DMS114 treated with DMSO at 0.1 percent for 48 hours (cell line): Measurements from ENCODE around the gene CD160.
"Not testable (repeated sequence)": the region's sequence is repeated elsewhere in the genome, so short reads cannot be mapped to it uniquely, and the experiment has no call there.

Experiments
- DNase-seq: peaks from one replicate; lab custom pipeline; 2025; ENCODE audit not compliant: unreplicated experiment; lab: John Stamatoyannopoulos, UW

Gene CD160

GRCh38 chr1:145758116-145758515, 38.8 kb downstream of the CD160 start:
- DNase-seq, result no peak

GRCh38 chr1:145758575-145758974, 39.3 kb downstream of the CD160 start:
- no peak for DNase-seq

- DNase-seq, result no peak
Measured at GRCh38 chr1:145759721-145760120, 40.4 kb downstream of the CD160 start.

GRCh38 chr1:145760395-145760949, 41.2 kb downstream of the CD160 start:
- DNase-seq, result not testable (repeated sequence)

GRCh38 chr1:145761498-145761897, 42.2 kb downstream of the CD160 start:
- DNase-seq, result not testable (repeated sequence)

GRCh38 chr1:145762001-145762400, 42.7 kb downstream of the CD160 start:
- DNase-seq, result not testable (repeated sequence)

- not testable (repeated sequence) for DNase-seq
Measured at GRCh38 chr1:145764231-145764940, 45.1 kb downstream of the CD160 start.

GRCh38 chr1:145765127-145765526, 45.8 kb downstream of the CD160 start:
- not testable (repeated sequence) for DNase-seq

GRCh38 chr1:145765585-145766360, 46.5 kb downstream of the CD160 start:
- not testable (repeated sequence) for DNase-seq

GRCh38 chr1:145766926-145767325, 47.6 kb downstream of the CD160 start:
- not testable (repeated sequence) for DNase-seq

- DNase-seq, result not testable (repeated sequence)
Measured at GRCh38 chr1:145768004-145768403, 48.7 kb downstream of the CD160 start.

- no peak for DNase-seq
Measured at GRCh38 chr1:145771056-145771455, 51.8 kb downstream of the CD160 start.

GRCh38 chr1:145773423-145773822, 54.1 kb downstream of the CD160 start:
- DNase-seq, result no peak

- DNase-seq, result no peak
Measured at GRCh38 chr1:145777357-145778145, 58.3 kb downstream of the CD160 start.

GRCh38 chr1:145778146-145778540, 58.8 kb downstream of the CD160 start:
- no peak for DNase-seq

GRCh38 chr1:145782272-145783099, 63.2 kb downstream of the CD160 start:
- DNase-seq, result no peak

GRCh38 chr1:145784409-145784808, 65.1 kb downstream of the CD160 start:
- DNase-seq, result no peak

- DNase-seq, result no peak
Measured at GRCh38 chr1:145785547-145785946, 66.2 kb downstream of the CD160 start.

- no peak for DNase-seq
Measured at GRCh38 chr1:145786271-145786670, 67.0 kb downstream of the CD160 start.

- no peak for DNase-seq
Measured at GRCh38 chr1:145788580-145788979, 69.3 kb downstream of the CD160 start.
